Neural cell (in vitro differentiated cells): ENCODE data around the gene SEPHS1.

Experiments used
- CTCF ChIP-seq: fragments of 450-650 bp; IDR thresholded peaks from 2 replicates; pipeline ENCODE4 v1.5.1; 2014; ENCODE audit warnings: antibody characterized with exemption, mild to moderate bottlenecking, moderate library complexity; ENCODE audit not compliant: poor library complexity, severe bottlenecking
- EP300 ChIP-seq: fragments of 450-650 bp; conservative IDR thresholded peaks from 2 replicates; pipeline ENCODE4 v1.6.1; 2014; ENCODE audit warnings: antibody characterized with exemption, mild to moderate bottlenecking, moderate library complexity; ENCODE audit not compliant: poor library complexity, severe bottlenecking
- MXI1 ChIP-seq: fragments of 450-650 bp; conservative IDR thresholded peaks from 2 replicates; pipeline ENCODE4 v1.6.1; 2014; ENCODE audit warnings: antibody characterized with exemption, mild to moderate bottlenecking; ENCODE audit not compliant: poor library complexity, severe bottlenecking
- POLR2AphosphoS5 ChIP-seq: IDR thresholded peaks from 2 replicates; pipeline ENCODE4 v1.6.1; 2012
- SMC3 ChIP-seq: fragments of 450-650 bp; conservative IDR thresholded peaks from 2 replicates; pipeline ENCODE4 v1.6.1; 2014; ENCODE audit warnings: antibody characterized with exemption, mild to moderate bottlenecking, moderate library complexity; ENCODE audit not compliant: poor library complexity
- TAF1 ChIP-seq: IDR thresholded peaks from 2 replicates; pipeline ENCODE4 v1.6.1; 2012; ENCODE audit warnings: low read depth

DNA sequence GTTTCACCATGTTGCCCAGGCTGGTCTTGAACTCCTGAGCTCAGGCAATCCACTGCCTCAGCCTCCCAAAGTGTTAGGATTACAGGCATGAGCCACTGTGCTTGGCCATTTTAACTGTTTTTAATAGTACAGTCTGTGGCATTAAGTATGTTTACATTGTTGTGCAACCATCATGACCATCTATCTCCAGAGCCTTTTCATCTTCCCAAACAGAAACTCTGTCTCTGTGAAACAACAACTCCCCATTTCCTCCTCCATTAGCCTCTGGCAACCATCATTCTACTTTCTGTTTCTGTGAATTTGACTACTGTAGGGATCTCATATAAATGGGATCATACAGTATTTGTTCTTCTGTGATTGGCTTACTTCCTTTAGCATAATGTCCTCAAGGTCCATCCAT, 48.3 kb upstream of the SEPHS1 start:
- no peak for TF ChIP-seq CTCF
- TF ChIP-seq POLR2AphosphoS5: no peak
- no peak for TF ChIP-seq SMC3
- TF ChIP-seq MXI1: no peak
- no peak for TF ChIP-seq EP300
- no peak for TF ChIP-seq TAF1
